Subcutaneous adipose tissue (tissue), 4 donors: ENCODE measurements around the gene SUGP2. TPM values are rescaled to one million over a fixed set of nuclear protein-coding genes. Genes with fewer than 3 reads are reported as not detected.

ENCODE experiments used
- CTCF ChIP-seq: fragments of 450-650 bp; IDR thresholded peaks from one replicate; pipeline ENCODE4 v1.5.1; 2016; ENCODE audit warnings: low read depth, mild to moderate bottlenecking, control low read depth, antibody characterized with exemption, moderate library complexity
- total RNA-seq, 4 donors: library from RNA; depleted of rRNA; stranded (reverse); fragments of >200 nt; gene quantifications; one replicate each; pipeline ENCODE4 v1.1.0, GENCODE V29; 2016

SUGP2 gene
- total RNA-seq, 4 donors from 2014 or later = 29.2 to 59.5 (median 42.2) TPM

- TF ChIP-seq CTCF = no peak
Measured at GRCh38 chr19:19051478-19052213, 18.3 kb upstream of the SUGP2 start.

DNA sequence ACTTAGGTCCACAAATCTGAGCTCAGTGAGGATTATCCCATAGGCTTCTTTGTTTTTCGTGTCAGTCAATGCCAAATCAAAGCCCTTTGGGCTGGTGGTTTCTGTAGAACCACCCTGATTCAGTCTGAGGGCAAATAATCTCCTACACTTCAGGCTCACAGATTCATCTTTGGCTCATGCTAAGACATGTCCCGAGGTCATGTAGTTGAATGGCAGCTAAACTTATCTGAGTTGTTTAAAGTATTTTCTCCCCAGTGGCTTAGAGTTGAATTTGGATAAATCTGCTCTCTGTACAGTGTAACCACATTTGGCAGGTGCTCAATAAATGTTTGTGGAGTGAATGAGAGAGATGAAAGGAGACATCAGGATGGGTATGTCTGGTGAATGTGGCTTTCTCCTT lies 17.4 kb upstream of the SUGP2 start:
- TF ChIP-seq CTCF = no peak

DNA sequence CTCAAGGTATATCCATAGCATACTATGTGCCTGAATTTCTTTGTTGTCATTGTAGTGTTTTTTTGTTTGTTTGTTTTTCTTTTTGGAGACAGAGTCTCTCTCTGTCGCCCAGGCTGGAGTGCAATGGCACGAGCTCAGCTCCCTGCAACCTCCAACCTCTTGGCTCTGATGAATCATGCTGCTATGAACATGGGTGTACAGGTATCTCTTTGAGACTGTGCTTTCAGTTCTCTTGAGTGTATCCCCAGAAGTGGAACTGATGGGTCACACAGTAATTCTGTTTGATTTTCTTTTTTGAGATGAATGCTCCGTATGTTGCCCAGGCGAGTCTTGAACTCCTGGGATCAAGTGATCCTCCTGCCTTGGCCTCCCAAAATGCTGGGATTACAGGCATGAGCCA lies 16.8 kb upstream of the SUGP2 start:
- TF ChIP-seq CTCF = no peak

GRCh38 chr19:19049406-19049805 lies 16.1 kb upstream of the SUGP2 start:
- no peak for TF ChIP-seq CTCF

- no peak for TF ChIP-seq CTCF
Measured at GRCh38 chr19:19043881-19044280, 10.6 kb upstream of the SUGP2 start.

GRCh38 chr19:19043481-19043880 lies 10.2 kb upstream of the SUGP2 start:
- no peak for TF ChIP-seq CTCF

- no peak for TF ChIP-seq CTCF
Measured at GRCh38 chr19:19042732-19043280, 9.5 kb upstream of the SUGP2 start.
